ENCODE results near the gene EXOC6.
"Not testable (repeated sequence)": the region's sequence is repeated elsewhere in the genome, so short reads cannot be mapped to it uniquely, and the experiment has no call there.

The EXOC6 gene

GRCh38 chr10:93079663-93080349 lies 231.5 kb downstream of the EXOC6 start:
- DNase-seq (ENCODE audit: low read depth in 3 of 3) = no peak

GRCh38 chr10:93080350-93081046 lies 232.2 kb downstream of the EXOC6 start:
- DNase-seq (ENCODE audit: low read depth in 3 of 3) = peak in 2 of 3 experiments; percentile 22 to 26

GRCh38 chr10:93081318-93081717 lies 233.0 kb downstream of the EXOC6 start:
- no peak for DNase-seq (ENCODE audit: low read depth in 3 of 3)

DNA sequence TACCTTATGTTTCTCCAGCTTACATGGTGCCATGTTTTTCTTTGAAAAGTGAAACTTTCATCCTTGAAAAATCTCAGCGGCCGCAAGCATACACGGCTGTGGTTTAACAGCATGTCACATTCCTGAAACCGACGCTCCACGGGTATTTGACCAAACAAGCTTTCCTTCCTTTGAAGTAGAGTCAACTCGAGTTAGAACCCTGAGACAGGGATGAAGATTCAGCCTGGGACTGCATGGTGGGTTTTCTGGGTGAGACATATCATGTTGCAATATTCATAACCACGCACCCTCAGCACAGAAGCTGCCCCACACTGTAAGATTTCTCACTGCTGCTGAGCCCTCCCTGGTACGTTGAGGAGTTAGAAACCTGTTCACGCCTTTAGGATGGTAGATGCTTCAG lies 233.5 kb downstream of the EXOC6 start:
- DNase-seq (ENCODE audit: low read depth in 3 of 3) = no peak

- DNase-seq (ENCODE audit: low read depth in 3 of 3) = no peak
These were observed 235.6 kb downstream of the EXOC6 start for GRCh38 chr10:93083743-93084539.

DNA sequence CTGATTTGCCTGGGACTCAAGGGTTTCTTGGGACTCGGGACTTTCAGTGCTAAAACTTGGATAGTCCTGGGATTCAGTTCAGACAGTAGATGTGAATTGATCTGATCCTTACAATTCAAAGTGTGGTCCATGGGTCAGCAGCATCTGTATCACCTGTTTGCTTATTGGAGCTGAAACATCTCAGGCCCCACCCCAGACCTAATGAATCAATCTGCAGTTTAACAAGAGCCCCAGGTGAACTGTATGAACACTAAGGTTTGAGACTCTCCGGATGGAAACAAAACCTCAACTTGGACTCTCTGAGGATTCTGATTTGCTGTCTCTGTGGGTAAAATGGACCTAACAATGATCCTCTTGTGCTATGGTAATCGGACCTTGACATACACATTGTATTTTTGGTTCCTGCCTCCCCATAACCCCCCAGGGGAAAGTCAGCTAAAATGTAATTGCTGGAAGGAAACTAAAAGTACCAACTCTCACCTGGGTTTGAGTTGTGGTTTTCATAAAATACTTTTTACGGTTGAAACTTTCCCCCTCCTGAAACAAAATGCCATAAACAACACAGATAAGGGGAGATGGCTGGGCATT lies 237.0 kb downstream of the EXOC6 start:
- no peak for DNase-seq (ENCODE audit: low read depth in 3 of 3)

DNA sequence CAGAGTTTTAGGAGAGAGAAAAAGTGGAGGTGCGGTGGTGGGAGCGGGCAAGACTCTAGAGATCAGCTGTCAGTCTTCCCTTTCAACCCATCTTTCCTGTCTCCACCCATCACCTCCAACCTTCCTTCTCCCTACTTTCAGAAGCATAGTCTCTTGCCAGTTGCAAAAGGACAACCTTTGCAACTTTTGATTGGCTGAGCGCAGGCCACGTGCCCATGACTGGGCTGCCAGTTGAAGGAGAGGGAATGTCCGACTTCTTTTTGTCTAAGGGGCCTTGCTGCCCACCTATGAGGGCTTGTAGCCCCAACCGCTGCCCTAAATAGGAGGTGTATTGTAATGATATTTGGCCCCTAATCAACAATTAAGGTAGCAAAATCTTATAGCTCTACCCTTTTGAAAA lies 238.0 kb downstream of the EXOC6 start:
- no peak for DNase-seq (ENCODE audit: low read depth in 3 of 3)

DNA sequence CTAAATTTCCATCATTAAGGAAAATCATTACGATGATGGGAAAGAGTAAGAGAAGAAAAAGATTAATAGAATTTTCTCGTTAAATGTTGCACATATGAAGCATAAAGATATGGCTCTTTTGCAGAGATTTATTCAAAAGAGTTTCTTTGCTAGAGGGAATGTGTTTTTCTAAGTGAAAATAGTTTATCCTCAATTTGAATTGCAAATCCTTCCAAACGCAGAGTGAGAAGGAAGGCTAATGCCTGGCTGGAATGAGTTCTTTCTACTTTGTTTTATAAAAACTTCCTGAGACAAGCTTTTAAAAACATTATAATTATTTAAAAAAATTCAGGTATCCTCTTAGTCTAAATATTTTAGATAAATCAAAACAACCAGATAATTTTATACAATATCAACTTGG lies 239.5 kb downstream of the EXOC6 start:
- DNase-seq (ENCODE audit: low read depth in 3 of 3) = no peak

DNA sequence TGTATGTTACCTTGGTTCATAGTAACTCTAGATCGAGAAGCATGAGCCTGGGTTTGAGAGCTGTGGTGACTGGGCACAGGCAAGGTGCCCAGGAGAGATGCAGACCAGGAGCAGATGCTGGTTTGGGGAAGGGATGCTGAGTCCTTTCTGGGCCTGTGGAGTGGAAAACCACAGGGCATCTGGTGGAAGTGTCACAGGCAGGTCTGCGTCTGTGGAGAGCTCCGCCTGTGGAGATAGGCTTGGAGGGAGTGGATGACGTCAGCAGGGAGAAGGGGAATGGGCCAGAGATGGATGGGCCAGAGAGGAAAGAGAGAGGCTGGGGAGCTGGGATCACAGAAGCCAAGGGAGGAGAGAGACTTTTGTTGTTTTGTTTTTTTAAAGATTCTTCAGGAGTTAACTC lies 240.1 kb downstream of the EXOC6 start:
- DNase-seq (ENCODE audit: low read depth in 3 of 3) = no peak

- DNase-seq (ENCODE audit: low read depth in 3 of 3) = no peak
These were observed 242.3 kb downstream of the EXOC6 start for GRCh38 chr10:93090619-93091018.

GRCh38 chr10:93091960-93092359 lies 243.6 kb downstream of the EXOC6 start:
- no peak for DNase-seq (ENCODE audit: low read depth in 3 of 3)

DNA sequence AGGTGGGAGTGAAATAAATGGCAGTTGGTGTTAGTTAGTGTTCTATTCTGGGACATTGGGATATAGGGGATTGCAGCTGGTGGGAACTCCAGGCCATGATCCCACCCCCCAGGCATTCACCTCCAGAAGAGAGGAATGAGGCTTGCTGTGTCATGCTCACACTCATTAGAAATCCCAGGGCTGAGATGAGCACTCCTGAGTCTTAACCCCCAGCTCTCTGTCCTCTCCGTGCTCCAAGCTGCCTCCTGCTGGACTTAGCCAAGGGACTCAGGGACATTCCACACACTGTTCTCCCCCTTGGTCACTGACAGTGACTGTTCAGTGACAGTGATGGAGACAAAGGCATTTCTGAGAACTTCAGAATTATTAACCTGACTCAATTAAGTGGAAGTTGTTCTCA lies 246.9 kb downstream of the EXOC6 start:
- no peak for DNase-seq (ENCODE audit: low read depth in 3 of 3)

DNA sequence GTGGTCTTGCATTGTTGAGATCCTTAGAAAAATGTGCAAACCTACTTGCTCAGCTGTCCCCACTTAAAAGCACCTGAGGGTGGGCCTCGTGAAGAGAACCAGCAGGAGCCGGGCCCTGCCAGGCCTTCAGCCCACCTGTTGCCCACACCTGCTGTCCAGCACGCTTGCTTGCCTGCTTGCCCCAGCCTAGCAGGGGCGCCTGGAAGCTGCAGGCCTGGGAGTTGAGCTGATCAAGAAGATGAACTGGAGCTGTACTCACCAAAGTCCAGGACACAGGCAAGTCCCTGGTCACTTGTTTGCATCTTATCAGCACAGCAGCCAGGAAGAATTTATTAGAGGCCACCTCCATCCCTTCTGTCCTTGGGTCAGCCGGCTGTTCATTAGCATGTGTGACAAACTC lies 248.6 kb downstream of the EXOC6 start:
- no peak for DNase-seq (ENCODE audit: low read depth in 3 of 3)

GRCh38 chr10:93097386-93097785 lies 249.1 kb downstream of the EXOC6 start:
- DNase-seq (ENCODE audit: low read depth in 3 of 3) = no peak

GRCh38 chr10:93098816-93099215 lies 250.5 kb downstream of the EXOC6 start:
- DNase-seq (ENCODE audit: low read depth in 3 of 3) = no peak

DNA sequence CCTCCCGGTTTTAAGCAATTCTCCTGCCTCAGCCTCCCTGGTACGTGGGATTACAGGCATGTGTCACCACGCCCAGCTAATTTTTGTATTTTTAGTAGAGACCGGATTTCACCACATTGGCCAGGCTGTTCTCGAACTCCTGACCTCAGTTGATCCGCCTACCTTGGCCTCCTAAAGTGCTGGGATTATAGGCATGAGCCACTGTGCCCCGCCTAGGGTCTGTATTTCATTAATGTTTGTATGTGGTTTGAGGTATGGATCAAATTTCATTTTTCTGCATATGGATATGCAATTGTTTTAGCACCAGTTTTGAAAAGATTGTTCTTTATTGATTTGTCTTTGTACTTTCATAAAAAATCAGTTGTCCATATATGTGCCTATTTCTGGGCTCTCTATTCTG lies 251.3 kb downstream of the EXOC6 start:
- no peak for DNase-seq (ENCODE audit: low read depth in 3 of 3)

GRCh38 chr10:93101148-93101547 lies 252.8 kb downstream of the EXOC6 start:
- DNase-seq (ENCODE audit: low read depth in 3 of 3) = not testable (repeated sequence)

DNA sequence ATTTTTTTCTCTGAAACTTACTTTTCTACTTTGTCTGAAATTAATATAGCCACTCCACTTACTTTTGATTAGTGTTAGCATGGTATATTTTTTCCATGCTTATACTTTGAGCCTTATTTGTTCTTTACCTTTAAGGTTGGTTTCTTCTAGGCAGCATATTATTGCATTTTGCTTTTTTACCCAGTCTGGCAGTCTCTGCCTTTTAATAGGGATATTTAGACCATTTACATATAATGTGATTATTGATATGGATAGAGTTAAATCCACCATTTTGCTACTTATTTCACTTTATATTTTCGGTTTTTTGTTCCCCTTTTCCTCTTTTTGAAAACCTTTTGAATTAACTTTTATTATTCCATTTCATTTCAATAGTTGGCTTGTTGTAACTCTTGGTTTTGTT lies 255.6 kb downstream of the EXOC6 start:
- no peak for DNase-seq (ENCODE audit: low read depth in 3 of 3)

DNA sequence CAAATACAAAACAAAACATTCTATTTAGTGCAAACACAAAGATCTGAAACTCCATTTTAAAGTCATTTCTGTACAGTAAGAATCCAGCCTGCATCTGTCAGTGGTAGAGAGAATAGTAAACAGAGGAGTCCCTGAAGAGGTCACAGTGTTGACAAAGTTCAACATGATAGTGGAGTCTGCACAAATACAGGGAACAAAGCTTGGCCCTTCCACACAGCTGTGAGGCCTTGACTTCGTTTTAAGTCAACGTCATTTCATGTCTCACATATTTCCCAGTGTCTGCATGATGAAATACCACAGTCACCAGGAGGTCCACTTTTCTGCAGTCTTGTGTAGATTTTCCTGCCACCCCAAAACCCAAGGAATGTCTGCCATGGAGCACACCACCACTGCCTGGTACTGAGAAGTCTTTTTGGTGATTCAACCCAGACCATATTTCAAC lies 258.3 kb downstream of the EXOC6 start:
- no peak for DNase-seq (ENCODE audit: low read depth in 3 of 3)
